AG04449 (cell line): ENCODE measurements around the gene PRDM16.

Source experiments
- CTCF ChIA-PET: fragments of 350-600 bp; formaldehyde crosslinking; extraction: SDS; loops from one replicate; lab custom pipeline; 2021; ENCODE audit warnings: antibody characterized with exemption; lab: Yijun Ruan, JAX
- POLR2A ChIA-PET: fragments of 400-600, 350-600 bp; formaldehyde crosslinking; extraction: SDS; loops from one replicate; lab custom pipeline; 2020; ENCODE audit warnings: antibody characterized with exemption, inconsistent platforms; lab: Yijun Ruan, JAX
- DNase-seq: peaks from one replicate; pipeline ENCODE4 v3.0.0-alpha.2; 2010; ENCODE audit warnings: low read depth, low spot score
- H3K4me3 ChIP-seq: 2 replicates; pipeline ENCODE4 v1.5.1; 2011; ENCODE audit warnings: low read depth, mild to moderate bottlenecking, control low read depth, low read length
- CTCF ChIP-seq: IDR thresholded peaks from one replicate; pipeline ENCODE4 v1.5.1; 2011; ENCODE audit warnings: mild to moderate bottlenecking, moderate library complexity, low read length, control low read depth, inconsistent platforms; ENCODE audit not compliant: insufficient read depth; ENCODE audit errors: missing control alignments

Gene PRDM16

GRCh38 chr1:3351449-3352298, 282.7 kb downstream of the PRDM16 start:
- POLR2A ChIA-PET, result no interaction called here
- DNase-seq, result no peak
- no peak overlapping the region for H3K4me3 ChIP-seq
- TF ChIP-seq CTCF, result no peak
- CTCF ChIA-PET, result interaction anchor here (0.9 to 1.7 kb wide), 2 partner anchors 32 to 101 kb away, joined by 3 read pairs; no protein-coding TSS in a partner anchor

GRCh38 chr1:3352299-3352951, 283.4 kb downstream of the PRDM16 start:
- POLR2A ChIA-PET, result no interaction called here
- H3K4me3 ChIP-seq, result no peak overlapping the region
- CTCF ChIA-PET, result interaction anchor here (1.7 kb wide), 1 partner anchor 33 kb away, joined by 3 read pairs; no protein-coding TSS in a partner anchor
- no peak for TF ChIP-seq CTCF
- peak; percentile 23 for DNase-seq

- no peak for DNase-seq
- POLR2A ChIA-PET, result no interaction called here
- TF ChIP-seq CTCF, result no peak
- no peak overlapping the region for H3K4me3 ChIP-seq
- CTCF ChIA-PET, result no interaction called here
Measured at GRCh38 chr1:3352952-3353331, 283.9 kb downstream of the PRDM16 start.

GRCh38 chr1:3353876-3354275, 284.9 kb downstream of the PRDM16 start:
- POLR2A ChIA-PET, result no interaction called here
- TF ChIP-seq CTCF, result no peak
- DNase-seq, result no peak
- no peak overlapping the region for H3K4me3 ChIP-seq
- CTCF ChIA-PET, result no interaction called here

DNA sequence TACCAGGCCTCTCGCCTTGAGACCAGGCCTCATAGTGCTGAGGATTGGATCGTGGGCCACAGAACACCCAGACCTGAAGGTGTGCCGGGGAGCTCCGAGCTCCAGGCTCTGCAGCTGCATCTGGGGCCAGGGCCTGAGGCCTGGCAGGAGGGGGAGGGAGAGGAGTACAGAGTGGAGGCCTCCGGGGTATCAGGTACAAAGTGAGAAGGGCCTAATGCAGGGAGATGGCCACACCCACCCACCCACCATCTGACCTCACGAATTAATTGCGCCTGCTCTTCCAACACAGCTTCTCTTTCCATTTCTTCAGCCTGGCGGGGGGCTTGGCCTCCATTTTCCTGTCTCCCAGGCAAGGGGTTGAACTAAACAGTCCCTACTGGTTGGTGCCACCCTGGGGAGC, 286.1 kb downstream of the PRDM16 start:
- DNase-seq, result no peak
- TF ChIP-seq CTCF, result no peak
- POLR2A ChIA-PET, result no interaction called here
- H3K4me3 ChIP-seq, result no peak overlapping the region
- CTCF ChIA-PET, result no interaction called here
